ENCODE measurements around the gene USP21. TPM values are rescaled to one million over a fixed set of nuclear protein-coding genes. Genes with fewer than 3 reads are reported as not detected.

Gene USP21
- total and polyA plus RNA-seq, 9 of the 15 experiments (the other 6 are each of a cell fraction or from before 2014, with no cell fraction given): 4.9 to 52.4 (median 21.6) TPM

DNA sequence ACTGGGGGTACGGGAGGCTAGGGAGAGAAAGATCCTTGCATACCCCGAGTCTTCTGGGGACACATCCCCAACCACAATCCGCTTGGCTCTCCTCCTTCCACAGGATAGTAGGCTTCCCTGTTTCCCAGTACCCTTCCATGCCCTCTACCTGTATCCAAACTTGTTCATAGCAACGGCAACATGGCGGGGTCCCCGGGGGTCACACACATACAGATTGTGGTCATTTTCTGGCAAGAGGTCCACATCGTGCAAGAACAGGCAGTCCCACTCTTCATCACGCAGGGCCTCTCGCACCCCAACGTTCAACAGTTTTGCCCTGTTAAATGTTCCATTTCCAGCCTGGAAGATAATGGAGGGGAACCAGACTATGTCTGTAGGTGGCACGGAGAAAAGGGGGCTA is 14.4 kb downstream of the USP21 start:
- H4K20me1 ChIP-seq (replicated peaks; ENCODE audit: control insufficient read depth, insufficient read depth, low read length): no peaks in the 10 kb centered on the region
- peaks cover 73% of the 10 kb centered on the region for H3K36me3 ChIP-seq (ENCODE audit: control insufficient read depth, insufficient read depth, low read length)
- FAIRE-seq: no peak
- no peak for DNase-seq (ENCODE audit: extremely low read depth in 1 of 4, low spot score in 3 of 4)
- ATAC-seq: no peak
- ChIA-PET CTCF (ENCODE audit: low intra/inter-chr PET ratio) (no interaction called here), POLR2A (no interaction called here)
- TF ChIP-seq POLR3A (IDR thresholded peaks at IDR 0.05; ENCODE audit: borderline replicate concordance, extremely low read depth, insufficient read depth, insufficient read length) (no peak), GTF2A2 (tag; IDR thresholded peaks at IDR 0.05) (no peak), RBM15 (IDR thresholded peaks at IDR 0.05; ENCODE audit: insufficient read depth, low read length) (no peak), ZNF57 (CRISPR knock-in tag; IDR thresholded peaks at IDR 0.05) (no peak), MTA3 (IDR thresholded peaks at IDR 0.05; ENCODE audit: borderline replicate concordance) (no peak), MEF2A (IDR thresholded peaks at IDR 0.05; ENCODE audit: control insufficient read depth, low read depth, low read length) (no peak), ZFP1 (CRISPR knock-in tag; IDR thresholded peaks at IDR 0.05) (no peak), ETV5 (CRISPR knock-in tag; IDR thresholded peaks at IDR 0.05; ENCODE audit: low read depth) (no peak), HLTF (IDR thresholded peaks at IDR 0.05) (no peak), ZNF217 (CRISPR knock-in tag; IDR thresholded peaks at IDR 0.05) (no peak), NFRKB (IDR thresholded peaks at IDR 0.05; ENCODE audit: low read depth) (no peak), ZNF212 (CRISPR knock-in tag; IDR thresholded peaks at IDR 0.05) (no peak), PML (IDR thresholded peaks at IDR 0.05; ENCODE audit: low read length) (no peak), SRSF9 (IDR thresholded peaks at IDR 0.05; ENCODE audit: borderline replicate concordance, low read depth, low read length) (no peak), ZNF282 (CRISPR knock-in tag; IDR thresholded peaks at IDR 0.05) (no peak), HNRNPL (IDR thresholded peaks at IDR 0.05; ENCODE audit: low read depth, low read length) (no peak)
- TF ChIP-seq, protein P1, sequence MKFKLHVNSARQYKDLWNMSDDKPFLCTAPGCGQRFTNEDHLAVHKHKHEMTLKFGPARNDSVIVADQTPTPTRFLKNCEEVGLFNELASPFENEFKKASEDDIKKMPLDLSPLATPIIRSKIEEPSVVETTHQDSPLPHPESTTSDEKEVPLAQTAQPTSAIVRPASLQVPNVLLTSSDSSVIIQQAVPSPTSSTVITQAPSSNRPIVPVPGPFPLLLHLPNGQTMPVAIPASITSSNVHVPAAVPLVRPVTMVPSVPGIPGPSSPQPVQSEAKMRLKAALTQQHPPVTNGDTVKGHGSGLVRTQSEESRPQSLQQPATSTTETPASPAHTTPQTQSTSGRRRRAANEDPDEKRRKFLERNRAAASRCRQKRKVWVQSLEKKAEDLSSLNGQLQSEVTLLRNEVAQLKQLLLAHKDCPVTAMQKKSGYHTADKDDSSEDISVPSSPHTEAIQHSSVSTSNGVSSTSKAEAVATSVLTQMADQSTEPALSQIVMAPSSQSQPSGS (CRISPR knock-in tag; IDR thresholded peaks at IDR 0.05): no peak
- TF ChIP-seq, protein P2, sequence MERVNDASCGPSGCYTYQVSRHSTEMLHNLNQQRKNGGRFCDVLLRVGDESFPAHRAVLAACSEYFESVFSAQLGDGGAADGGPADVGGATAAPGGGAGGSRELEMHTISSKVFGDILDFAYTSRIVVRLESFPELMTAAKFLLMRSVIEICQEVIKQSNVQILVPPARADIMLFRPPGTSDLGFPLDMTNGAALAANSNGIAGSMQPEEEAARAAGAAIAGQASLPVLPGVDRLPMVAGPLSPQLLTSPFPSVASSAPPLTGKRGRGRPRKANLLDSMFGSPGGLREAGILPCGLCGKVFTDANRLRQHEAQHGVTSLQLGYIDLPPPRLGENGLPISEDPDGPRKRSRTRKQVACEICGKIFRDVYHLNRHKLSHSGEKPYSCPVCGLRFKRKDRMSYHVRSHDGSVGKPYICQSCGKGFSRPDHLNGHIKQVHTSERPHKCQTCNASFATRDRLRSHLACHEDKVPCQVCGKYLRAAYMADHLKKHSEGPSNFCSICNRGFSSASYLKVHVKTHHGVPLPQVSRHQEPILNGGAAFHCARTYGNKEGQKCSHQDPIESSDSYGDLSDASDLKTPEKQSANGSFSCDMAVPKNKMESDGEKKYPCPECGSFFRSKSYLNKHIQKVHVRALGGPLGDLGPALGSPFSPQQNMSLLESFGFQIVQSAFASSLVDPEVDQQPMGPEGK (CRISPR knock-in tag; IDR thresholded peaks at IDR 0.05; ENCODE audit: borderline replicate concordance): no peak
- H3K9me3 ChIP-seq (replicated peaks; ENCODE audit: control insufficient read depth, insufficient read depth, low read depth, low read length): no peaks in the 10 kb centered on the region
- in situ Hi-C loops (cut with MboI) (no loop called here), intact Hi-C loops (cut with micrococcal nuclease) (loop anchor here (10.0 kb wide), 1 partner anchor 339 kb away; no protein-coding TSS in a partner anchor)
- H2AFZ ChIP-seq (ENCODE audit: low read depth, low read length): no peak overlapping the region
- peaks cover 17 to 37% of the 10 kb centered on the region in 2 experiments; a peak in 4 of 5 replicates for H3K4me1 ChIP-seq (replicated peaks in 1 of 2; ENCODE audit: control insufficient read depth in 2 of 2, insufficient read depth in 2 of 2, low read length in 2 of 2)
- H3K9ac ChIP-seq (ENCODE audit: insufficient read depth in 1 of 2, low read depth in 2 of 2, low read length in 2 of 2): no peak overlapping the region
- H3K79me2 ChIP-seq (ENCODE audit: control insufficient read depth, insufficient read depth, low read length): peaks cover 26% of the 10 kb centered on the region
- H3K4me3 ChIP-seq: no peak overlapping the region
- H3K27ac ChIP-seq (ENCODE audit: extremely low read depth, low read depth, low read length): no peak overlapping the region
- no peak overlapping the region for H3K4me2 ChIP-seq (ENCODE audit: insufficient read depth, low read length)
- no peaks in the 10 kb centered on the region for H3K27me3 ChIP-seq (ENCODE audit: control insufficient read depth in 2 of 2, insufficient read depth in 2 of 2, low read length in 2 of 2)
- no peaks in the 10 kb centered on the region for H3K9me1 ChIP-seq (ENCODE audit: control insufficient read depth, insufficient read depth, low read length)
- BruUV-seq (replicated peaks): no TSS peak
- 96% methylated on average over 11 of the region's 11 CpGs for WGBS (ENCODE audit: insufficient coverage, low coverage, missing lambda C conversion rate)
